HG03571 (cell line): ENCODE data around the gene CUX1.

Experiments
- ATAC-seq: cut with Tn5 transposase; IDR thresholded peaks from one replicate; pipeline ENCODE4 v1.9.1; 2021; ENCODE audit not compliant: unreplicated experiment

CUX1 gene

DNA sequence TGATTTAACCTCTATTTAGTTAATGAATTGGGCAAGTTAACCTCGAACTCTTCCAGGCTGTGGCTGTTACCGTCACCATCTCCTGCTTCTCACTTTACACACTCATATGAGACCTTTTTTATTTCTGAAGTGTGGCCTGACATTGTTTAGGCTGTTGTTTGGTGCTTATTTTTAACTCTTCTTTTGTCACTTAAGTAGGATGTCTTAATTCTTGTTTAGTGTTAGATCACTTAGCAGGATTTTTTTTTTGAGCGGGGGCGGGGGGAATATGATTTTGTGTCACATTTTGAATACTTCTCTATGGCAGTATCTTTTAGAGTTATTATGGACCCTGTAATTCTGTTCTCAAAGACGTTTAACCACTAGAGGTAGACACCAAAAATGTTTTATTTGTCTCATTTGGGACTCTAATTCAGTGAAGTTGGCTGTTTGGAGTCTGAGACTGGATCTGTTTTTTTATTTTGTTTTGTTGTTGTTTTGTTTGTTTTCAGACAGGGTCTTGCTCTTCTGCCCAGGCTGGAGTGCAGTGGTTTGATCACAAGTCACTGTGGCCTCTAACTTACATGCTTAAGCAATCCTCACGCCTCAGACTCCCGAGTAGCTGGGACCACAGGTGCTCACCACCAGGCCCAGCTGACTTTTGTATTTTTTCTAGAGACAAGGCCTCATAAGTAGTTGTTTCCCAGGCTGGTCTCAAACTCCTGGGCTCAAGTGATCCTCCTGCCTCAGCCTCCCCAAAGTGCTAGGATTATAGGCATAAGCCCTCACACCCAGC lies 73.5 kb downstream of the CUX1 start:
- no peak for ATAC-seq

- ATAC-seq = no peak
Measured at GRCh38 chr7:101891936-101892640, 74.7 kb downstream of the CUX1 start.

DNA sequence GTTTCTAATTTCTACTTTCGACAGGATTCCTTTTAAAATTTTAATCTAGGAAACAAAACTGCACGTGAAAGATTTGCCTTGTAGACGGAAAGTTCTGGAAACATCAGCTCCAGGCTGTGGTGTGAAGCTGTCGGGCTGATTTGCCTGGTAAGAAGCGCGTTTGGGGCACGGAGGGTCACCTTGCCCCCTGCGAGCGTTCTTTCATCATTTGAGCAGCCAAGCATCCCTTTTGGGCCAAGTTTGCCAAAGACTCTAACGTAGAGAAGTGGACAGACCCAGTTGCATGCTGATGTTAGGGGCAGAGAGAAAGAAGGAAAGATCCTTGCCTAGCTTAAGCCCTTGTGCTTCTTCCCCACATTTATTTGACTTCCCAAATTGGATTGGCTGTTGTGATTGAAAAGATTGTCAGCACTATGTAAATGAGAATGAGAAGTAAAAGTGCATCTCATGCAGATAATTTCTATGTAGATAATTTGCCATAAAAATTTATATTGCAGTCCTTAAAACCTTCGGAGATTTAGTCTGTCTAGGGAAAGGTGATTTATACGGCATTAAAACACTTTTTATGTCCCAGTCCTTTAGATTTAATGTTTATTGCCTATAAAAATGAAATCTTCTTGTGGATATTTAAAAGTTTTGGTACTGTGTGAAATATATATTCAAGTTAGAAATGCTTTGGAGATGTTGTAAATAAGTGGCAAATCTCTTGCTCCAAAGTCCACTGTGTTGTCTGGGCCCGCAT lies 76.1 kb downstream of the CUX1 start:
- ATAC-seq = no peak

DNA sequence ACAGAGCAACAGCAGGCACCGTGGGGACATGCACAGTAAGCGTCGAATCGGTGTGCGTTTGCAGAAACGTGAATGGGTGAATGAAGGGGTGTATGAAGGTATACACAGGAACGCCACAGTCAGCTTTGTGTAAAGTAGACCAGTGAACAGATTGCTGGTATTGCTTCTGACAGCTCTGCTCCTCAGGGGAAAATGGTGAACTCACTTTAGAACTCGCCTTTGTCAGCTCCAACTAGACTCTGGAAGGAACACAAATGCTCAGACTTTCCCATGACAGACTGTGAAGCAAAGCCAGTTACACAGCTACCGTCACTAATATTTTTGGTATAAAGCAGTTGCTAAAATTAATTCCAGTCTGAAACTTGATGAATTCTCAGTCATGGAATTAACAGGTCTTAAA lies 78.9 kb downstream of the CUX1 start:
- no peak for ATAC-seq

DNA sequence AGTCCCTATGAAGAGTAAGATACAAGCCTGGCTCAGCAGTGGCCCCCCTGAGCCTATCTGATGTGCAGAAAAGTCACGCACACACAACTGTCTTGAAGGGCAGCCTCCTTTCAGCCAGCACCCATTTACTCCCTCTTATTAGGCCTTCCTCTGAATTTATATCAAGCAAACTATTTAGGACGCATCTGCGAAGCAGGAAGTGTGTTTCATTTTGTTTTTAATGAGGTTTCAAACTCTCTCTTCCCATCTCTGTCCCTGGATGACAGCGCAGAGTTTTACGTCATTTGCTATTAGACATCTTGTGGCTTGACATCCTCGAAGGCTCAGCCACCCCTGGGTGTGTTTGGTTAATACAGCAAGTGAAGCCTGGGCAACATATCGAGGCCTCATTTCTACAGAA lies 79.5 kb downstream of the CUX1 start:
- ATAC-seq = no peak

DNA sequence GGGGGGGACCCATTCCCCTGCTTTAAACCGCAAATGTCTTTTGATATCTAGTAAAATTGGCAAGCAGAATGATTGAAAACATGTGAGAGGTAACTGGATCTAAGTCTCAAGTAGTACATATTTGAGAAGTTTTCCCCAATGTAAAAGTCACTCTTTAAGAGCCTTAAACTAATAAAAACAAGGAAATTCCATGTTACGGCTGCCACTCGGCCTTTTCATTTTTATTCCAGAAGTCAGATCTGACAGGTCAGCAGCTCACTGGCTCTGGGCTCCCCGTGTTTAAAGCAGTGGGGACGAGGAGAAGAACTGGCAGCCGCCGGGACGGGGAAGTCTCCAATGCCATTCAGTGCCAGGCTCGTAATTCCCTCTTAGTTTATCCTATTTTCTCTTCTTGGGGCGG lies 80.7 kb downstream of the CUX1 start:
- no peak for ATAC-seq

- no peak for ATAC-seq
Measured at GRCh38 chr7:101899616-101900015, 82.2 kb downstream of the CUX1 start.

GRCh38 chr7:101900103-101900502 lies 82.7 kb downstream of the CUX1 start:
- ATAC-seq = no peak

GRCh38 chr7:101901661-101902491 lies 84.5 kb downstream of the CUX1 start:
- ATAC-seq = no peak

GRCh38 chr7:101902680-101903514 lies 85.5 kb downstream of the CUX1 start:
- ATAC-seq = no peak

- ATAC-seq = no peak
Measured at GRCh38 chr7:101903515-101903868, 86.1 kb downstream of the CUX1 start.

- no peak for ATAC-seq
Measured at GRCh38 chr7:101904019-101904418, 86.6 kb downstream of the CUX1 start.

GRCh38 chr7:101905203-101905865 lies 87.9 kb downstream of the CUX1 start:
- ATAC-seq = no peak

DNA sequence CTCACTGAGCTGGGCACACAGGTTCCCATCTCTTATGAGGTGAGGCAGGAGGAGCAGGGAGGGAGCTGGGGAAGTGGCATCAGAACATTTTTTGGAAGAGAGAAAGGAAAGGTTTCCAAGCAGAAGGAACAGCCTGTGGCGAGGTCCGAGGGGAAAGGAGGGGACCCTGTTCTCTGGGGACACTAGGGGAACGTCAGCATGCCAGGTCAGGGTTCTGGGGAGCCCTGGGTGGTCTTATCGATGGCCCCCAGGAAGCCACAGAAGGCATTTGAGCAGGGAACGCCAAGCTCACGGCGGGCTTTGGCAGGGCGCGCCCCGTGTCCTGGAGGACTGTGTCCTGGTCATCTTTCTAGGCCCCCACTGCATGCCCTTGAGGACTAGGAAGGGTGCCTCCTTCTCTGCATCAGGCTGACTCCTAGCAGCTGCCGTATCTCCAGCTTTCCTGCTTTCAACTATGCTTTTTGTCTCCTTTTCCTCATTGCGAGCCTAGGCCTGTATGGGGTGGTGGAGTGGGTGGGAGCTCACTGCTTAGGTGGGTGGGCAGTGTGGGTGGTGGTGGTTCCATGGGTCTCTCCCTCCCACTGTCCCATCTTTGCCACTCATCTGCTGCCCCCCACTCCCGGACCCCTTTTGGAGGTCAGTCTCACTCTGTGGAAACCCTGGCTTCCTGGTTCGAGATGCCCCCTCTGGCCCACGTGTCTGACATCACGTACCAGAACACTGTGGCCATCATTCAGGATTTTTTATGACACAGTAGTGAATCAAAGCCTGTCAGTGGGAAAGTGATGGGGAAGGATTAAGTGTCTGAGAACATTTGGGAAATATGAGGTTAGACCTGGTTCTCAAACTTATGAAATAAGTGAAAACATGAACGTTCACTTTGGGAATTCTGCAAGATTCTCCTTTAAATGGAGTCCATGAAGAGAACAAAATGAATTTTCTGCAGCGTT lies 89.1 kb downstream of the CUX1 start:
- ATAC-seq = no peak

DNA sequence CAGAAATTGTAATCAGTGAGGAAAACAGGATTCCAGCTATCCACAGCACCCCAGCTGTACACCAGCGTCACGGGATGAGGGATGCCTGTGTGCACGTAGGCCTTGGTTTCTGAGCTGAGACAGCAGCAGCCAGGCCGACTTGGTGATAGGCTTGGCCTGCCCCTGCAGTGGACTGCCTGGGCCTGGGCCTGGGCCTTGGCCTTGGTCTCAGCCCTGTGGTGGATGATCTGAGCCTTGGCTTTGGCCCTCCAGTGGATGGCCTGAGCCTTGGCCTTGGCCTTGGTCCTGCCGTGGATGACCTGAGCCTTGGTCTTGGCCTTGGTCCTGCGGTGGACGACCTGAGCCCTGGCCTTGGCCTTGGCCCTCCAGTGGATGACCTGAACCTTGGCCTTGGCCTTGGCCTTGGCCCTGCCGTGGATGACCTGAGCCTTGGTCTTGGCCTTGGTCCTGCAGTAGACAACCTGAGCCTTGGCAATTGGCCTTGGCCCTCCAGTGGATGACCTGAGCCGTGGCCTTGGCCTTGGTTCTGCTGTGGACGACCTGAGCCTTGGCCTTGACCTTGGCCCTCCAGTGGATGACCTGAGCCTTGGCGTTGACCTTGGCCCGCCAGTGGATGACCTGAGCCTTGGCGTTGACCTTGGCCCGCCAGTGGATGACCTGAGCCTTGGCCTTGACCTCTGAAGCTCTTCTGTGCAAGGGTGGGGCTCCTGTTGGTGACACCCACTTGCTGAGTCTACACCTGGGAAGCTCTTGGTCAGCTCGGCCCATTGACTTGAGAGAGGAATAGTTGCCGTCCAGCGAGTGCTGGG lies 93.8 kb downstream of the CUX1 start:
- ATAC-seq = no peak

DNA sequence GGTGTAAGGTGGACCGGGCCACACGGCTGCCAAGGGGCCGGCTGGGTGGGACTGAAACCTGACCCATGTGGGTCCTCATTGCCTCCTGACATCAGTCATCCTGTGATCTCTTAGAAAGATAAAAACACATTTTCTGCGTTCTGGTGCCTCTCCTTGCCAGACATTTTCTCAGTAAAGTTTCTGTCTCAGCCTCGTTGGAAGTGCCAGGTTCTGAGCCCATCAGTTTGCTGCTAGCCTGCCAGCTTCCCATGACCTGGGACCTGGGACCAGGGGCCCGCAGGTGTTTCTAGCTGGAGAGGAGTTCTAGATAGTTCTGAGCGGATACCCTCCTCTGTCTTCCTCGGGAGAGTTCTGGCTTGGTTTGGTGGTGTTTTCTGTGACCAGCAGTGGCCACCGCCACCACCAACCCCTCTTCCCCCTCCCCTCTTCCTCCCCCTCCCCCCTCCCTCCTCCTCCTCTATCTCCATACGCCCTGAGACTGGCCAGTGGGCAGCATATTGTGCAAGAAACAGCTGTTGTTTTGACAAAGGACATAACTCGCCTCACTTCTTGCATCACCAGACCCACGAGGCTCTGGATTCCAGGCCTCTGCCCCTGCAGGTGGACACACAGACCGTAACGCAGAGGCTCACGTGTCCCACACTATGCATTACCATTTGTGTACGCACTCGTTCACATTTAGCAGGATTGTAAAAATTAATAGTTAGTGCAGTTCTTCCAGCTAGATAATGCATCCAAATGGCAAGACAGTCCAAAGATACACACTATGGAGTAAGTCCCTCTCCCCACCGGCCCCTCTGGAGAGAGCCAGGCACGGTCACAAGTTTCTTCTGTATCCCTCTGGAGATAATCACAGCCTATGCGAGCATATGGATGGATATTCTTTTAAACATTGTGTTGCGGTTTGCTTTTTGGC lies 94.6 kb downstream of the CUX1 start:
- ATAC-seq = no peak

DNA sequence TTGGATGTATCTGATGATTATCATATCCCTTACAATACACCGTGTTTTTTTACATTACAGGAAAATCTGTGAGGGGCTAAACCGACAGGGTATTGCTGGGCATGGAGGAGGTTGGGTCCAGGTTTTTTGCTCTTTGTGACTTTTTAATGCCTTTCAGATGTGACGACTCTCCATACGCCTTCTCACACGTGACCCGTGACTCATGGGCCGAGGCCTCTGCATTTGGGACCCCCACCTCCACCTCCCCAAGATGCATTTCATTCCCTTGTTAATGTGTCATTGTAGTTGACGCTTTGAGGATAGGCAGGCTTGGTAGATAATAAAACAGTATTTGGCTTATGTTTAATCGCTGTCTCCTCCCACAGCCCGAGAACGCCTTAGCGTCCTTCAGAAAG lies 95.3 kb downstream of the CUX1 start:
- no peak for ATAC-seq
